H1 (cell line): Measurements from ENCODE around the gene TNPO2. TPM values are rescaled to one million over a fixed set of nuclear protein-coding genes. Genes with fewer than 3 reads are reported as not detected.
"Not testable (repeated sequence)": the region's sequence is repeated elsewhere in the genome, so short reads cannot be mapped to it uniquely, and the experiment has no call there.

Experiments used
- CTCF ChIA-PET: fragments of 300-600 bp; sonication (Branson Sonifier 250); formaldehyde crosslinking; loops from one replicate; lab custom pipeline; 2021; ENCODE audit not compliant: partially characterized antibody; lab: Charles Lee
- POLR2A ChIA-PET: fragments of 300-600 bp; sonication (Branson Sonifier 250); formaldehyde crosslinking; loops from one replicate; lab custom pipeline; 2021; ENCODE audit warnings: inconsistent platforms; ENCODE audit not compliant: partially characterized antibody; lab: Charles Lee
- DNase-seq, 2 experiments: peaks; one replicate each; pipeline versions ENCODE4 v3.0.0 to v3.0.0-alpha.2; 2010 to 2022; ENCODE audit warnings: low spot score in 2 of 2, low read depth in 1 of 2, mixed read lengths in 1 of 2
- FAIRE-seq: peaks from 2 replicates; lab custom pipeline; 2011; peaks lifted over from hg19 to GRCh38; lab: Jason Lieb, UNC
- H2AFZ ChIP-seq: 2 replicates; pipeline ENCODE4 v1.8.1; 2012; ENCODE audit warnings: low read length, inconsistent platforms
- H2AK5ac ChIP-seq: 2 replicates; pipeline ENCODE4 v1.6.1; 2013; ENCODE audit warnings: low read depth, low read length
- H2BK120ac ChIP-seq: replicated peaks from 2 replicates; pipeline ENCODE3; 2013; ENCODE audit warnings: low read depth, low read length, inconsistent platforms
- H2BK12ac ChIP-seq: 2 replicates; pipeline ENCODE4 v1.6.1; 2013; ENCODE audit warnings: low read depth, low read length
- H2BK15ac ChIP-seq: 2 replicates; pipeline ENCODE4 v1.6.1; 2013; ENCODE audit warnings: low read length
- H2BK20ac ChIP-seq: 2 replicates; pipeline ENCODE4 v1.6.1; 2013; ENCODE audit warnings: low read length
- H2BK5ac ChIP-seq: 2 replicates; pipeline ENCODE4 v1.6.1; 2013; ENCODE audit warnings: low read depth, low read length
- H3K14ac ChIP-seq: 2 replicates; pipeline ENCODE4 v1.6.1; 2013; ENCODE audit warnings: inconsistent platforms; ENCODE audit not compliant: insufficient read length
- H3K18ac ChIP-seq: 2 replicates; pipeline ENCODE4 v1.6.1; 2013; ENCODE audit warnings: low read length; ENCODE audit errors: extremely low read depth
- H3K23ac ChIP-seq: 2 replicates; pipeline ENCODE4 v1.6.1; 2013; ENCODE audit warnings: inconsistent platforms; ENCODE audit not compliant: insufficient read length
- H3K23me2 ChIP-seq: 2 replicates; pipeline ENCODE4 v1.6.1; 2013; ENCODE audit warnings: low read depth, low read length
- H3K27ac ChIP-seq: 2 replicates; pipeline ENCODE4 v1.6.1; 2011; ENCODE audit warnings: low read depth, low read length, inconsistent platforms
- H3K27me3 ChIP-seq, 4 experiments: replicated peaks in 1 of 4; 1 replicate in 1 of 4; 2 replicates in 3 of 4; pipeline versions ENCODE4 v1.6.1 to v1.8.1; 2011 to 2013; ENCODE audit warnings: low read length in 3 of 4, mild to moderate bottlenecking in 3 of 4, inconsistent platforms in 2 of 4, mixed read lengths in 2 of 4, moderate library complexity in 1 of 4; ENCODE audit not compliant: control insufficient read depth in 3 of 4, insufficient read depth in 3 of 4; ENCODE audit errors: extremely low read depth in 1 of 4
- H3K36me3 ChIP-seq, 4 experiments: 2 replicates each; pipeline versions ENCODE4 v1.6.1 to v1.8.1; 2011 to 2013; ENCODE audit warnings: mild to moderate bottlenecking in 4 of 4, low read length in 3 of 4, moderate library complexity in 2 of 4, control low read depth in 1 of 4, inconsistent platforms in 1 of 4; ENCODE audit not compliant: insufficient read depth in 4 of 4, control insufficient read depth in 2 of 4
- H3K4ac ChIP-seq: replicated peaks from 2 replicates; pipeline ENCODE3; 2013; ENCODE audit warnings: low read length, low read depth, mixed read lengths, inconsistent platforms; ENCODE audit not compliant: insufficient read length
- H3K4me1 ChIP-seq, 4 experiments: replicated peaks in 1 of 4; 1 replicate in 1 of 4; 2 replicates in 3 of 4; pipeline versions ENCODE4 v1.6.1 to v1.8.1; 2011 to 2013; ENCODE audit warnings: low read length in 3 of 4, inconsistent platforms in 2 of 4, mixed read lengths in 1 of 4; ENCODE audit not compliant: insufficient read depth in 4 of 4, control insufficient read depth in 3 of 4
- H3K4me2 ChIP-seq, 2 experiments: 2 replicates each; pipeline versions ENCODE4 v1.6.1 to v1.8.1; 2011 to 2013; ENCODE audit warnings: low read depth in 2 of 2, low read length in 2 of 2, control low read depth in 1 of 2, inconsistent platforms in 1 of 2, mild to moderate bottlenecking in 1 of 2; ENCODE audit not compliant: insufficient read depth in 1 of 2
- H3K4me3 ChIP-seq, 4 experiments: fragments of 200-600, 300-600 bp in 1 of 4; sonication (generic), shearing (Covaris generic), sonication (Bioruptor Twin) in 1 of 4; 2 replicates each; pipeline versions ENCODE4 v1.5.1 to v1.8.1; 2011 to 2016; ENCODE audit warnings: low read length in 4 of 4, low read depth in 3 of 4, control low read depth in 2 of 4, inconsistent platforms in 2 of 4, mild to moderate bottlenecking in 2 of 4, mixed read lengths in 1 of 4, moderate library complexity in 1 of 4; ENCODE audit not compliant: insufficient read depth in 2 of 4; ENCODE audit errors: extremely low read depth in 1 of 4
- H3K56ac ChIP-seq: replicated peaks from 2 replicates; pipeline ENCODE3; 2013; ENCODE audit warnings: low read depth, mild to moderate bottlenecking, mixed read lengths, low read length, inconsistent platforms; ENCODE audit not compliant: insufficient read length
- H3K79me1 ChIP-seq: 2 replicates; pipeline ENCODE4 v1.6.1; 2013; ENCODE audit warnings: low read depth, low read length, control low read depth
- H3K79me2 ChIP-seq, 2 experiments: 2 replicates each; pipeline versions ENCODE4 v1.6.1 to v1.8.1; 2012 to 2013; ENCODE audit warnings: low read length in 2 of 2, mild to moderate bottlenecking in 2 of 2, inconsistent platforms in 1 of 2; ENCODE audit not compliant: insufficient read depth in 2 of 2, control insufficient read depth in 1 of 2
- H3K9ac ChIP-seq, 4 experiments: replicated peaks in 1 of 4; 1 replicate in 1 of 4; 2 replicates in 3 of 4; pipeline versions ENCODE4 v1.6.1 to v1.8.1; 2011 to 2013; ENCODE audit warnings: low read depth in 3 of 4, low read length in 3 of 4, control low read depth in 2 of 4, mild to moderate bottlenecking in 2 of 4, moderate library complexity in 2 of 4, inconsistent platforms in 1 of 4; ENCODE audit errors: extremely low read depth in 1 of 4
- H3K9me3 ChIP-seq, 2 experiments: 2 replicates each; pipeline versions ENCODE4 v1.6.1 to v1.8.1; 2012 to 2013; ENCODE audit warnings: mild to moderate bottlenecking in 2 of 2, moderate library complexity in 2 of 2, control low read depth in 1 of 2, inconsistent platforms in 1 of 2, low read depth in 1 of 2, low read length in 1 of 2, mixed read lengths in 1 of 2; ENCODE audit not compliant: insufficient read depth in 2 of 2
- H4K20me1 ChIP-seq, 2 experiments: replicated peaks in 1 of 2; 2 replicates each; pipeline versions ENCODE3 to v1.8.1; 2011 to 2013; ENCODE audit warnings: inconsistent platforms in 2 of 2, low read length in 2 of 2, mild to moderate bottlenecking in 1 of 2; ENCODE audit not compliant: insufficient read depth in 2 of 2, control insufficient read depth in 1 of 2
- H4K5ac ChIP-seq: 2 replicates; pipeline ENCODE4 v1.6.1; 2013; ENCODE audit warnings: low read length, low read depth, mixed read lengths, inconsistent platforms; ENCODE audit not compliant: insufficient read length
- H4K8ac ChIP-seq: 2 replicates; pipeline ENCODE4 v1.8.0; 2013; ENCODE audit warnings: mild to moderate bottlenecking, moderate library complexity, low read length, inconsistent platforms; ENCODE audit not compliant: insufficient read depth; ENCODE audit errors: extremely low read depth
- H4K91ac ChIP-seq: replicated peaks from 2 replicates; pipeline ENCODE3; 2013; ENCODE audit warnings: low read length, mixed read lengths, inconsistent platforms; ENCODE audit not compliant: insufficient read length
- GABPA ChIP-seq: IDR thresholded peaks from 2 replicates; pipeline ENCODE4 v1.6.1; 2011; ENCODE audit warnings: mild to moderate bottlenecking, low read length, moderate library complexity, borderline replicate concordance; ENCODE audit not compliant: insufficient read depth
- RAD21 ChIP-seq, 2 experiments: IDR thresholded peaks in 1 of 2; conservative IDR thresholded peaks in 1 of 2; 2 replicates each; pipeline ENCODE4 v1.6.1; 2011; ENCODE audit warnings: low read depth in 2 of 2, low read length in 2 of 2, improper control_type of control experiment in 1 of 2, inconsistent platforms in 1 of 2, mild to moderate bottlenecking in 1 of 2, moderate library complexity in 1 of 2
- RBBP5 ChIP-seq: IDR thresholded peaks from 2 replicates; pipeline ENCODE4 v1.7.1; 2012; ENCODE audit warnings: low read depth, mild to moderate bottlenecking, inconsistent platforms, low read length, moderate library complexity, borderline replicate concordance
- SIRT6 ChIP-seq: IDR thresholded peaks from one replicate; pipeline ENCODE4 v1.7.1; 2012; ENCODE audit warnings: low read length, inconsistent platforms
- TCF12 ChIP-seq: IDR thresholded peaks from 2 replicates; pipeline ENCODE4 v1.6.1; 2011; ENCODE audit warnings: low read depth, mild to moderate bottlenecking, low read length
- WGBS, 2 experiments: shearing (Covaris generic) in 1 of 2; methylation state at CpG; one replicate each; pipeline versions ENCODE4 v1.1.6 to v1.1.7; 2013 to 2015; ENCODE audit warnings: low lambda C conversion rate in 2 of 2, mixed read lengths in 2 of 2, inconsistent platforms in 1 of 2, low coverage in 1 of 2, missing lambda C conversion rate in 1 of 2; ENCODE audit not compliant: insufficient replicate concordance in 2 of 2, insufficient coverage in 1 of 2, insufficient read length in 1 of 2; ENCODE audit errors: extremely low coverage in 1 of 2, missing lambda C conversion rate in 1 of 2; 5-methylcytosine and 5-hydroxymethylcytosine counted together
- polyA plus RNA-seq, 7 experiments: library from polyadenylated mRNA; depleted of rRNA in 3 of 7; stranded (reverse) in 5 of 7; unstranded in 2 of 7; fragments of >200 nt in 5 of 7; fragments of 200-250 nt in 2 of 7; gene quantifications; 1 replicate in 5 of 7; 2 replicates in 1 of 7; 4 replicates in 1 of 7; pipeline versions ENCODE4 v1.2.1 to v1.2.3, GENCODE V29; 2011 to 2013; ENCODE audit warnings: missing spikeins in 2 of 7, mixed read lengths in 2 of 7
- total RNA-seq: library from RNA; stranded (reverse); fragmentation: NEBNext Ultra II Directional; extraction: Animal tissue kit (Norgen Biotek cat#: 25700); gene quantifications from 2 replicates; pipeline ENCODE4 v1.2.1, GENCODE V29; 2021

Gene TNPO2
- total and polyA plus RNA-seq, 2 of the 8 experiments (the other 6 are each of a cell fraction or from before 2014, with no cell fraction given): 112 to 121 TPM

DNA sequence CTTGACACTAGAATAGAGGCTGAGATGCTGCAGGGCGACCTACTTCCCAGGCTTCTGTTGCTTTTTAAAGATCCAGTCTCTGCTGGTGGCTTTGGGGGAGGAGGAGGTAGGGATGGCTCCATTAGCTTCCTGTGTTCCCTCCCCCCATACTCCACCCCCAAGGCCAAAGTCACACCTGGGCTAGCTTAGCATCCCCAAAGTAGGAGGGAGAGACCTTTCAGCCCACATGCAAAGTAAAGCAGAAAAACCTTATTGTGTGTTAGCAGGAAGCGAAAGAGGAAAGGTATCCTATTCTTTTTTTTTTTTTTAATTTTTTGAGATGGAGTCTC is 3.2 kb upstream of the TNPO2 start (continued):
- no peak for TF ChIP-seq GABPA
- no peak for TF ChIP-seq SIRT6
- no peak for TF ChIP-seq RBBP5
- no peak for TF ChIP-seq RAD21 (IDR thresholded peaks at IDR 0.05 in 1 of 2, conservative IDR thresholded peaks at IDR 0.05 in 1 of 2; ENCODE audit: low read depth in 2 of 2, low read length in 2 of 2)
- no peak for TF ChIP-seq TCF12
- TF ChIP-seq, all 59 proteins: peak for 0

GRCh38 chr19:12725612-12726011 is 1.9 kb upstream of the TNPO2 start:
- not testable (repeated sequence) for H2BK15ac ChIP-seq, H3K4me2 ChIP-seq, H3K18ac ChIP-seq, H3K14ac ChIP-seq, H2BK120ac ChIP-seq, H3K9ac ChIP-seq, H4K5ac ChIP-seq, H3K4me3 ChIP-seq, H3K27me3 ChIP-seq, H3K23ac ChIP-seq, H4K91ac ChIP-seq, H4K8ac ChIP-seq, H2BK12ac ChIP-seq, H2AK5ac ChIP-seq, H3K56ac ChIP-seq, H3K27ac ChIP-seq, H3K9me3 ChIP-seq, H2BK20ac ChIP-seq, FAIRE-seq, H2BK5ac ChIP-seq, H3K4ac ChIP-seq, DNase-seq, H3K23me2 ChIP-seq, H3K4me1 ChIP-seq, H2AFZ ChIP-seq, H4K20me1 ChIP-seq
- peaks cover 11% of the 10 kb centered on the region; the same call in 1 of the 2 replicates for H3K79me1 ChIP-seq
- 88% methylated on average over 9 of the region's 10 CpGs; no CpG with 5 or more reads in 1 of the 2 experiments for WGBS, 2 experiments
- peaks cover 13 to 28% of the 10 kb centered on the region in 2 experiments for H3K79me2 ChIP-seq
- ChIA-PET CTCF (interaction anchor here (0.6 to 3.9 kb wide), 4 partner anchors 8 to 165 kb away, joined by 3 to 20 read pairs (median 6); partner anchors contain the start of genes GCDH and TRIR), POLR2A (interaction anchor here (1.3 to 6.6 kb wide), 4 partner anchors 11 to 65 kb away, joined by 4 to 44 read pairs (median 8); partner anchors contain the start of genes GET3 and JUNB)
- peaks cover 4 to 21% (median 7%) of the 10 kb centered on the region in 4 experiments; a peak in 7 of 8 replicates for H3K36me3 ChIP-seq
